HG02938 (cell line): Measurements from ENCODE around the gene SRP14.
"Not testable (repeated sequence)": the region's sequence is repeated elsewhere in the genome, so short reads cannot be mapped to it uniquely, and the experiment has no call there.

Source experiments
- ATAC-seq: cut with Tn5 transposase; IDR thresholded peaks from one replicate; pipeline ENCODE4 v1.9.1; 2021; ENCODE audit warnings: mild to moderate bottlenecking, moderate library complexity; ENCODE audit not compliant: unreplicated experiment

SRP14 gene

GRCh38 chr15:40032125-40032839, 6.7 kb downstream of the SRP14 start:
- no peak for ATAC-seq

- no peak for ATAC-seq
Measured at GRCh38 chr15:40031300-40031699, 7.7 kb downstream of the SRP14 start.

- ATAC-seq = no peak
Measured at GRCh38 chr15:40029979-40030893, 8.7 kb downstream of the SRP14 start.

GRCh38 chr15:40028853-40029252, 10.1 kb downstream of the SRP14 start:
- no peak for ATAC-seq

GRCh38 chr15:40028193-40028592, 10.8 kb downstream of the SRP14 start:
- no peak for ATAC-seq

- no peak for ATAC-seq
Measured at GRCh38 chr15:40016224-40016865, 22.6 kb downstream of the SRP14 start.

- ATAC-seq = no peak
Measured at GRCh38 chr15:40014390-40014789, 24.6 kb downstream of the SRP14 start.

GRCh38 chr15:40013372-40013771, 25.6 kb downstream of the SRP14 start:
- ATAC-seq = not testable (repeated sequence)

- no peak for ATAC-seq
Measured at GRCh38 chr15:40011303-40011702, 27.7 kb downstream of the SRP14 start.

- ATAC-seq = no peak
Measured at GRCh38 chr15:40010686-40011085, 28.3 kb downstream of the SRP14 start.

- no peak for ATAC-seq
Measured at GRCh38 chr15:40008061-40008765, 30.8 kb downstream of the SRP14 start.

- ATAC-seq = no peak
Measured at GRCh38 chr15:40006646-40007045, 32.3 kb downstream of the SRP14 start.

- ATAC-seq = no peak
Measured at GRCh38 chr15:40006003-40006402, 33.0 kb downstream of the SRP14 start.

- no peak for ATAC-seq
Measured at GRCh38 chr15:40003116-40003916, 35.7 kb downstream of the SRP14 start.

- ATAC-seq = no peak
Measured at GRCh38 chr15:40002295-40002694, 36.7 kb downstream of the SRP14 start.

- ATAC-seq = no peak
Measured at GRCh38 chr15:39999538-40000200, 39.3 kb downstream of the SRP14 start.

- ATAC-seq = no peak
Measured at GRCh38 chr15:39998511-39999077, 40.4 kb downstream of the SRP14 start.

- no peak for ATAC-seq
Measured at GRCh38 chr15:39997639-39998038, 41.3 kb downstream of the SRP14 start.

- no peak for ATAC-seq
Measured at GRCh38 chr15:39997031-39997430, 42.0 kb downstream of the SRP14 start.
